Esophagus muscularis mucosa (tissue), 4 donors: ENCODE data around the gene SLC7A6.

Source experiments
- CTCF ChIP-seq, 3 experiments: fragments of 200-600 bp in 2 of 3; fragments of 450-650 bp in 1 of 3; sonication (generic) in 2 of 3; IDR thresholded peaks; one replicate each; pipeline ENCODE4 v1.5.1; 2017 to 2019; ENCODE audit warnings: antibody characterized with exemption in 3 of 3, mild to moderate bottlenecking in 2 of 3, moderate library complexity in 1 of 3
- EP300 ChIP-seq: sonication (generic); formaldehyde crosslinking; IDR thresholded peaks from one replicate; pipeline ENCODE4 v1.6.1; 2017; ENCODE audit warnings: antibody characterized with exemption
- POLR2AphosphoS5 ChIP-seq, 2 donors: sonication (generic); formaldehyde crosslinking; IDR thresholded peaks; one replicate each; pipeline ENCODE4 v1.6.1; 2017; ENCODE audit warnings: antibody characterized with exemption in 2 of 2

DNA sequence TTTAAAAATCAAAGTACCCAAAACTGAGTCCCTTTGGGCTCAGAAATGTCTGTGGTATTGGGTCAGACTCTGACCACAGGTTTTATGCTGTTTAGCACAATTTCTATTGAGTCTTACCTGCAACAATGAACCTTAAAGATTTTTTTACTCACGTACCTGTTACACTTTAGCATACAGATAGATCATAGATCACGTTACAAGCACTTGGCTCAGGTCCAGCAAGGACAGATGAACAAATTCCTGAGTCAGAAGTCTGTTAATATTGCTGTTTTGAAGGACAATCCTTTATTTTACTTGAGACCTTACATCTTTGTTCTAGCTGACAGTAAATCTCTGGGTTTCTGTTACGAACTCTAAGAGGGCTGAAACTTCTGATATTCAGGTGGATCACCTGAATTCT is 33.6 kb downstream of the SLC7A6 start:
- TF ChIP-seq CTCF (IDR thresholded peaks at IDR 0.05) (no peak), POLR2AphosphoS5 (IDR thresholded peaks at IDR 0.05) (no peak), EP300 (no peak)
